Activated CD4-positive, alpha-beta T cell treated with anti-CD3 and anti-CD28 coated beads, Interleukin-2, amount 50 U/mL, for 1 hour (primary cell): ENCODE data around the gene ZNF142.

ENCODE experiments used
- DNase-seq: peaks from one replicate; pipeline ENCODE4 v3.0.0-alpha.2; 2020

Gene ZNF142

DNA sequence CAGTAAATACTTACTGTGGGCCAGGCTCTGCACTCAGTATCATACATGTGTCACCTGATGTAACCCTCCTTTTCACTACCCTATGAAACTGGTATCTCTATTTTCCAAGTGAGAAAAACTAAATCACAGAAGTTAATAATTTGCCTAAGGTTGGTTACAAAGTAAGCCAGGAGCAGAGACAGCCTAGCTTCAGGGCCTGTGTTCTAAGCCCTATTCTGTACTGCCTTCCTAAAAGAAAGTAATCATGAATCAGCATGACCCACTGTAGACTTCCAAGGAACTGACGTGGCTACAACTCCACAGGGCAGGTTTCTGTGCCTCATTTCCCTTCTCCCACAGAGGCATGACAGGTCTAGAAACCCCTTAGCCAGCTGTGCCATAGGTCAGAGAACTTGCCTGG lies 14.3 kb downstream of the ZNF142 start:
- DNase-seq: no peak

DNA sequence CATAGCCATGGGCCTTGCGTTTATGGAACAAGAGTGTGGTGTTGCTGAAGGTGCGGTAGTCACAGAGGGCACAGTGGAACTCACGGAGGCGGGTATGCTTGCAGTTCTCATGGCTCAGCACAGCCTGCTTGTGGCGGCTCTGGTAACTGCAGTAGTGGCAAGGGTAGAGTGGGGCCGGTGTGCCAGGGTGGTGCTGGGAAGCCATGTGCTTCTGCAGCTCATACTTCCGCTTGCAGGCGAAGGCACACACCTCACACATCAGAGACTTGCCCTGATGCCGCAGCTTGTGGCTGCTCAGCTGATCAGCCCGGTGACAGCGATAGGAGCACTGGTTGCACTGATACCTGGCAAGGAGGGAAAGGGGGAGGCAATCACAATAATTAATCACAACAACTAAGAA lies 14.7 kb downstream of the ZNF142 start:
- DNase-seq: no peak

DNA sequence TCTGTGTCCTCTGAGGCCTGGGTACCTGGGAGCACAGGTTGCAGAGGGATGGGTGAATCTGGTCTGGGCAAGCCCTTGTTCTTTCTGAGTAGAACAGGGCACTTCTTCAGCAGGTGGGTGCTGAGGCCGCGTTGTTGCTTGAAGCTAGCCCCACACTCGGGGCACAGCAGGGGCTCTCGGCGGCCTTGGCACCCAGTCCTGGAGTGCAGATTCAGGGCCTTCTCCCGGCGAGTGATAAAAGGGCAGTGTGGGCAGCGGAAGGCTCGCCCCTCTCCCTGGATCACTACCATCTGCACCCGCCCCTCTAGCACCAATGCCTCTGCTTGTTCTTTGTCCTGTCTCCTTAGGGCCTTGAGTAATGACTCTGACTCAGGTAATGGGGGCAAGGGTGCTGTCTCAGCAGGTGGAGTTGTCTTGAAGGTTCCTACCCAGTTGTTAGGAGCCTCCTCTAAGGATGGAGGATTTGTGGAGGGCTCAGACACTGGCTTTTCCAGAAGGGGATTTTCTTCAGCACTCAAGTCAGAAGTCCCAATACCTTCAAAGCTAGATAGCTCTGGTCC lies 15.6 kb downstream of the ZNF142 start:
- no peak for DNase-seq

DNA sequence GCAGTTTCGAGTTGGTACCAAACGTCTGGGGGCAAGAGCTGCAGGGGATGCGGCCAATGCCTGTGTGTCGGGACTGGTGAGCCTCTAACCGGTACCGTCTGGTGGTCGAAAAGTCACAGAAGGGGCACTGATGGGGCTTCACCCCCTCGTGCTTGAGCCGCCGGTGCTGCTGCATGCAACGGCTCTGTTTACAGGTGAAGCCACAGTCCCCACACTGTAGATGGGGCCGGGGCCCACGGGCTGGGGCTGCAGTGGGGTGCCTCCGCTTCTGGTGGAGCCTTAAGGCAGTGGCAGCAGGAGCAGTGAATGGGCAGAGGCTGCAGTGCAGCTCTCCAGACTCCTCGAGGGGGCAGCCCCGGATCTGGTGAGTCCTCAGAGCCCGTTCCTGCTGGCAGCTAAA lies 16.6 kb downstream of the ZNF142 start:
- DNase-seq: no peak

DNA sequence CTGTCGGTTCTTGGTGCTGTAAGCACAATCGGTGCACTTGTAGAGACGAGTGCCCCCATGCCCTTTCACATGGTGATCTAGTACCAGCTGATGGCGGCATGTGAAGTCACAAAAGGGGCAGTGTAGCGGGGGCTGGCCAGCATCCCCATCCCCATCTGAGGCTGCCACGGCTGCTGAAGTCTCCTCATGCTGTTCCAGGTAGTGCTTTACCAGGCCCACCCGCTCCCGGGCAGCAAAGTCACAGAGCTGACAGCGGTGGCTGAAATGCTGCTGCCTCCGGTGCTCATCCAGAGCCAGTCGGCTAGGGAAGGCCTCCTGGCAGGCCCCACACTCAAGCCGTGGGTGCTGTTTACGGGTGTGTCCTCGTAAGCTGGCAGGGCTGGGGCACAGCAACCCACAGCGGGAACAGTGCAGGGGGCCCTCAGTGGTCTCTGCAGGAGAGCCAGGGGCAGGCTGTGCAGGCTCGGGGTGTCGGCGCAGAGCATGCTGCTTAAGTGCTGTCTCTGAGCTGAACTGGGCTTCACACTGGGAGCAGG lies 17.2 kb downstream of the ZNF142 start:
- no peak for DNase-seq

DNA sequence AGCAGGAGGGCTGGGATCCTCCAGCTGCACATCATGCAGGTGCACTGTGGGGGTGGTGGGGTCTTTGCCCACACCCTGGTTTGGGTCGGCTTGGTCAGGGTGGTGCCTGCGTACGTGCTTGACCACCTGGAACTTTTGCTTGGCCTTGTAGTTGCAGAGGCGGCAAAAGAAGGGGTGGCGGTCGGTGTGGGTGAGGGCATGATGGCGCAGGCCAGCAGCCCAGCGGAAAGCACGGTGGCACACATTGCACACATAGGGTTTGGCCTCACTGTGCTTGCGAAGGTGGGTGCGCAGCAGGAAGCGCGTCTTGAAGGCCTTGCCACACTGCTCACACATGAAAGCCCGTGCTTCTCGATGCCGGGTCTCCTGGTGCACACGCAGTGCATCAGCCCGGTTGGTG lies 21.1 kb downstream of the ZNF142 start:
- no peak for DNase-seq

DNA sequence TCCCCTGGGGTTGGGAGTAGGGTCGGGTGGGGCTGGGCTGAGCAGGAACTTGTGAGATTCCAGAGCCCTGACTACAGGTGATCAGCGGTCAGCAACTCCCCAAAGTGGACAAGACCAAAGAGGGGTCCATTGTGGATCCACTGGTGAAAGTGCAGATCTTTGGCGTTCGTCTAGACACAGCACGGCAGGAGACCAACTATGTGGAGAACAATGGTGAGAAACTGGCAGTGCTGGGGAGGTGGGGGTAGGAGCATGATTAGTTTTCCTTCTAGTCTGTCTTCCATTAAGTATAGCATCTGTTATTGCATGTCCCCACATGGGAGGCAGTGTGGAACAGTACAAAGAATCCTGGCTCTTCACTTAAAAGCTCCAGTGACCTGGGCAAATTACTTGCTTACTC lies 23.7 kb downstream of the ZNF142 start:
- DNase-seq: no peak

DNA sequence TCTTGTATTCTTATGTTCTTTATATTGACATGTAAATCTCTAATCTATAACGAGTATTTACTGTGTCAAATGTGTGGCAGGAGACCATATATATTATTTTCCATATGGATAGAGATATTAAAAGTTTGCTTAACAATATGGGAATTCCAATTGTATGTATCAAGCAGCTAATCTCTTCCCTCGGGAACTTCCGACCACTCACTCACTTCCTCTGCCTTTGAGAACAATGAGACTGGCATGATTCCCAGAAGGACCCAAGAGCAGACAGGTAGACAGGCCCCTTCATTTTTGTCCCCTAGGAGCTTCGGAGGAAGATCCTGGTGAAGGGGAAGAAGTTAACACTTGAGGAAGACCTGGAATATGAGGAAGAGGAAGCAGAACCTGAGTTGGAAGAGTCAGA lies 27.6 kb downstream of the ZNF142 start:
- DNase-seq: no peak

DNA sequence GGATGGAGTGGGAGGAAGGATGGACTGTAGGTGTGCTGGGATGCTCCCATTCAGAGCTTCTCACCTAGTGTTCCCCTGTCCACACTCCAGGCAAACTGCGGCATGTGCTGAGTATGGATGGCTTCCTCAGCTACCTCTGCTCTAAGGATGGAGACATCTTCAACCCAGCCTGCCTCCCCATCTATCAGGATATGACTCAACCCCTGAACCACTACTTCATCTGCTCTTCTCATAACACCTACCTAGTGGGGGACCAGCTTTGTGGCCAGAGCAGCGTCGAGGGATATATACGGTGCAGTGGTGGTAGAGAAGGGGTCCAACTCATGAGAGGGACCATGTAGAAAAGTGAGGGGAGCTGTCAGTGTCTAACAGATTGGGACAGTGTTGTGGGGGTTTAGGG lies 31.5 kb downstream of the ZNF142 start:
- DNase-seq: no peak

DNA sequence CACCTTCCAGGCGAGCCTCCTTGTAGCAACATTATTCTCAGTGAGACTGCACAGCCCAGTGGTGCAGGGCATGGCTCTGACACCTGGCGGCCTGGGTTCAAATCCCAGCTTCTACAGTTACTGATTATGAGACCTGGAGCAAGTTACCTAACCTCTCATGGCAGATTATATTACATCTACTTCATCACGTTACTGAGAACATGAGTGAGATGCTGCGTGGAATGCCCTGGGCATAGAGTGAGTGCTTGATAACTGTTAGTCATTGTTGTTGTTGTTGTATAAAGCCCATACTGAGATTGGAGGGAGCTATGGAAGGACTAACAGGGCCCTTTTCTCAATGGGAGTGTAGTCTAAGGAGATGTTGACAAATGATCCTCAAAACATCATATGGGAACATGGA lies 33.1 kb downstream of the ZNF142 start:
- no peak for DNase-seq

DNA sequence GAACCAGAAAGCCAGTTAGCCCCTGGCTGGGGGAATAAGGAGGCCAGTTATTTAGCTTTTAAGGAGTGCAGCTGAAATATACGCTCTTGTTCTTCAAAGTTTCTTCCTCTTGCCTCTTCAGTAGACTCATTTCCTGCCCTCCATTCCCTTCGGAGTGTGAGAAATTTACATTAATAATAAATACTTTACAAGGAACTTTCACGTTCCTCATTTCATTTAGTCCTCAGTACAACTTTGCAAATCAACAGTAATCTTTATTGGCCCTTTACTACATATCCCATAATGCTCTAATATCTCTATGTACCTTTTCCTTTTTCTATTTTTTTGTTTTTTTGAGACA lies 36.1 kb downstream of the ZNF142 start:
- no peak for DNase-seq

DNA sequence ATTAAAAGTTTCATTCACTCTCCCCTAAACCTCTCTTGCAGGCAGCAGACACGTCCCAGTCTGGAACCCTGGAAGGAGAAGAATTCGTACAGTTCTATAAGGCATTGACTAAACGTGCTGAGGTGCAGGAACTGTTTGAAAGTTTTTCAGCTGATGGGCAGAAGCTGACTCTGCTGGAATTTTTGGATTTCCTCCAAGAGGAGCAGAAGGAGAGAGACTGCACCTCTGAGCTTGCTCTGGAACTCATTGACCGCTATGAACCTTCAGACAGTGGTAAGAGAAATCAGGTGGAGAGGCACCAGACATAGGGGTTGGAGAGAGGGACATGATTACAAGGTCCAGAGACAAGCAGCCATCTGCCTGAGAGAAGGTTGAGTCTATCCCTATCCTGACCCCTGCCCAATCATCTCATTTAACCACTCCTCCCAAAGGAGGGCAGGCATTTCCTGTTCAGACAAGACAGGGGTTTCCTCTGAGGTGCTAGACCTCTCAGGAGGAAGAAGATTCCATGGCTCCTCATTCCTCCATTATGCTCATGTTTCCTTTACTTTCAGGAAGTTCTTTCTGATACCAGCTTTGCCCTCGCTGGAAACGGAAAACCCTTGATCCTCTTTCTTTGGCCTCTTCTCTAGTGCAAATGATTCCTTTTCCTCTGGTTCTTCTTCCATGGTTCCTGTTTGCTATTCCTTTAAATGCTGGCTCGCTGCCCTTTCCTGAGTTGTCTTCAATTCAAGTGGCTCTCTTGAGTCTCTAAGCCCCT lies 36.6 kb downstream of the ZNF142 start:
- no peak for DNase-seq

DNA sequence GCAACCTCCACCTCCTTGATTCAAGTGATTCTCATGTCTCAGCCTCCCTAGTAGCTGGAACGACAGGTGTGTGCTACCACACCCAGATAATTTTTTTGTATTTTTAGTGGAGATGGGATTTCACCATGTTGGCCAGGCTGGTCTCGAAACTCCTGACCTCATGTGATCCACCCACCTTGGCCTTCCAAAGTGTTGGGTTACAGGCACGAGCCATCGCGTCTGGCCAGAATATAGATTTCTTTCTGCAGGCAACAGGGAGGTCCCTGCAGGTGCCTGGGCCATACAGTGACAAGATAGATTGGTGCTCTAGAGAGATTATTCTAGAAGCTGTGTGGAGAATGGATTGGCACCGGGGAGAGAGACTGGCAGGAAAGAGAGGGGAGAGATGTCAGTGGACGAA lies 38.4 kb downstream of the ZNF142 start:
- no peak for DNase-seq

DNA sequence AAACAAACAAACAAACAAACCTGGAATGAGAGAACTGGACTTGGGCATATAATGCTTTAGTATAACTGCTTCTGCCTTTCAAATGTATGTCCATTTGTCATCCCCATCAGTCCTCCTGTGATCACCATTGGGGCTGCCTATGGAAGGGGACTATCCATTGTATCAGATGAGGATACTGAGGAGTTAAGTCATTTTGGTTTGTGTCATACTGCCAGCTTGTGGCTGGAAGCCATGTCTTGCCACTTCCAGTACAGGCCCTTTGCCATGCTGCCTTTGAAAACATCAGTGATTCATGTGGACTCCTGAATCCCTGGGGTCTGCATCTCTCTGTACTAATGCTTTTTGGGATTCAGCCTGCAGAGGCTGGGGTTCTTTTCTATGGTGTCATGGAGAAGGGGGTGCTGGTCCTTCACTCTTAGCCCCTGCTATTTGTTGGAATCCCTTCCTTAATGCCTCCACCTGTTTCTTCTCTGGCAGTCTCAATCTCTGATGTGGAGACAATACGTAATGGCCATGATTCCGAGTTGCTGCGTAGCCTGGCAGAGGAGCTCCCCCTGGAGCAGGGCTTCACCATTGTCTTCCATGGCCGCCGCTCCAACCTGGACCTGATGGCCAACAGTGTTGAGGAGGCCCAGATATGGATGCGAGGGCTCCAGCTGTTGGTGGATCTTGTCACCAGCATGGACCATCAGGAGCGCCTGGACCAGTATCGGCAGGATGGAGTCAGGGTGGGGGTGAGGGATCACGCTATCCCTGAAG lies 41.1 kb downstream of the ZNF142 start:
- no peak for DNase-seq

DNA sequence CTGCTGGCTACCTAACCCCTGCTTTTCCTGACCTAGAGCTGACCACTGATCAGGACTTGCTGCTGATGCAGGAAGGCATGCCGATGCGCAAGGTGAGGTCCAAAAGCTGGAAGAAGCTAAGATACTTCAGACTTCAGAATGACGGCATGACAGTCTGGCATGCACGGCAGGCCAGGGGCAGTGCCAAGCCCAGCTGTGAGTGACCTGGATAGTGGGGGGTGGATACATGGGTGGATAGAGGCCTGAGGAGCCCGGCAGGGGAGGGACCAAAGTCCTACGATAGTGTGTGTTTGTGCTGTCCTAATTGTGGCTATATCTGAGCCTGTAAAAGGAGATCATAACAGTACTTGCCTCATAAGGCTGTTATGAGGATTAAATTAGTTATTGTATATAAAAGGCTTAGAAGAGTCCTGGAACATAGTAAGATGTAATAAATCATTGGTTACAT lies 43.5 kb downstream of the ZNF142 start:
- DNase-seq: no peak

DNA sequence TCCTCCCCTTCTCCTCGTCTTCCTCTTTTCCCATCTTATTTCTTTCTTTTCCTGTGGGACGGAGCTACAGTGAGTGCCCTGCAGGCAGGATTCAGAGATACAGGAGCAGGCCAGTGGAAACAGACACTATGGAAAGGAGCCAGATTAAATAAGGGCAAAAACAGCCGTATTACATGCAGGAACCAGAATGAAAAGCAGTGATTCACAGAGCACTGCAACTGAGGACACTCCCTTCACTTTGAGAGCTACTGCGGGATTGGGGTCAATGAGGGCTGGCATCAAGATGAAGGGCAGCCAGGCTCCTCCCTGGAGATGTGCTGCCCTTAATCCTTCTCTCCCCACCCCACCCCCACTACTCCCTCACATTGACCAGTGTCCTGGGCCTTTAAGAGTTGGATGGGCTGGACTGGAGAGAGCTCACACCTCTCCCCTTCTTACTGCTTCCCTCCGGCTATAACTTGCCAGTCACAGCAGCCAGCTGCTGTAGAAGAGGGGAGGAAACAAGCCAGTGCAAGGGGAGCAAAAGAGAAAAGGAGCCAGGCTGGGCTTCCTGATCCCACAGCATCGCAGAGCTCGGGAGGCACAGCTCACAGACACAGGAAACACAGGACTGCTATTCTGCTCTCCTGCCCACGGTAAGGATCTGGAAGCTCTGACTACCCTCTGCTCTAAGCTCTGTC lies 51.8 kb downstream of the ZNF142 start, which contains the start of gene PLCD4:
Gene PLCD4 (plus strand): TSS at position 464 of the 680 bp plus-strand sequence. CDS start 7,841 bp downstream, outside the sequence.
- DNase-seq: no peak

DNA sequence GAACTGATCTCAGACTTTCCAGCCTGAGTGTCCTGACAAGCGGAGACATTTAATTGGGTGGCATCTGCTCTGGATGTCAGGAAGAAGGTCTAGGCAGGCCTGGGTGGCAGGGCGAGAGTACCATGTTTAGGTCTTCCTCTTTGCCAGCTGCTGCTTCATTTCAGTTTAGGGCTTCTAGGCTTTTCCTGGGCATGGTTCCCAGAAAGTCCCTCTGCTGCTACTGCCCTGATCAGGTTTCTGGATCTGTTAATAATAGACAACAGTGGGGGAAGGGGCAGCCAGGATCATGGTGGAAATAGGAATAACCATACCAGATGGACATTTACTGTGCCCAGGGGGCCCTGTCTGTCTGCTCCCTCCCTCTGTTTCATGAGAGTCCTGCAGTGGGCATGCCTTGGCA lies 54.0 kb downstream of the ZNF142 start:
- no peak for DNase-seq
